ENCODE data around the gene MAEA. TPM values are rescaled to one million over a fixed set of nuclear protein-coding genes. Genes with fewer than 3 reads are reported as not detected.

Gene MAEA
- total and polyA plus RNA-seq, 2 experiments from 2014 or later = 66.6 to 73.2 TPM

DNA sequence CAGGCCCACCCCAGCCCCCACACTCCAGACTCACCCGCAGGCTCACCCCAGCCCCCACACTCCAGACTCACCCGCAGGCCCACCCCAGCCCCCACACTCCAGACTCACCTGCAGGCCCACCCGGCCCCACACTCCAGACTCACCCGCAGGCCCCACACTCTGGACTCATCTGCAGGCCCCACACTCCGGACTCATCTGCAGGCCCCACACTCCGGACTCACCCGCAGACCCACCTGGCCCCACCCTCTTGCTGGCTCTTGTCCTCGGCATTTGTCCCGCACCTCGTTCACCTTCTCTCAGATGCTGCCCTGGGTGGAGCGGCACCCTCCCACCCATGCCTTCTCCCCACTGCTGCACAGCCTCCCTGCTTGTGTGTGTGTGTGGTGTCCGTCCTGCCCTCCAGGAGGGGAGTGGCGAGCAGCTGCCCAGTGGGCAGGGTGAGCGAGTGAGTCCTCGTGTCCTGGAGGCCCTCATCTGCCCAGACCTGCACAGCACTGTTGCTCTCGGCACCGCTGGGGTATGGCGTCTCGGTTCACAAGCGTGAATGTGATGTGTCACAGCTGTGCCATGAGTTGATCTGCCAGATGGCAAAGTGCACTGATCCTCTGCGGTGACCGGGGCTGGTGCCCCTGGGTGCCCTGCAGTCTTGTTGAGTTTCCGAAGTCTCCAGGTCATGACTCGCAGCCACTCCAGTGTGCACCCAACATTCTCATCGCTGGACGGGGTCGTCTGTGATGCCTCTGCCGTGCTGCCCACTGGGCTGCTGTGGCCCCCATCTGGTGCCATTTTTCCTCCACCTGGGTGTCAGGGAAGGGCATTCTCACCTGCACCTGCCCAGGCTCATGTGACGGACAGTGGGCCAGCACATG, 27.7 kb downstream of the MAEA start:
- Histone ChIP-seq H3K9me3 (ENCODE audit: low read depth) (no peaks in the 10 kb centered on the region), H3K27me3 (no peaks in the 10 kb centered on the region), H3K36me3 (replicated peaks; ENCODE audit: insufficient read depth, low read depth) (no peaks in the 10 kb centered on the region), H3K4me1 (ENCODE audit: insufficient read depth) (no peaks in the 10 kb centered on the region), H4K20me1 (ENCODE audit: insufficient read depth, poor library complexity, severe bottlenecking) (peaks cover 4% of the 10 kb centered on the region), H3K79me2 (peaks cover 24% of the 10 kb centered on the region), H3K27ac (no peak overlapping the region), H3K4me3 (no peak overlapping the region), H3K9me2 (replicated peaks; ENCODE audit: insufficient read depth) (no peaks in the 10 kb centered on the region), H2AFZ (no peak overlapping the region), H3K4me2 (no peak overlapping the region)
- TF ChIP-seq CTCF (IDR thresholded peaks at IDR 0.05; ENCODE audit: poor library complexity) (no peak), EZH2 (IDR thresholded peaks at IDR 0.05; ENCODE audit: borderline replicate concordance) (no peak), EZH2phosphoT487 (IDR thresholded peaks at IDR 0.05; ENCODE audit: low read depth, severe bottlenecking, unreplicated experiment) (no peak)
- no peak for DNase-seq (ENCODE audit: low spot score)
- 97% methylated on average over 28 of the region's 29 CpGs for WGBS (ENCODE audit: low lambda C conversion rate, missing lambda C conversion rate)

DNA sequence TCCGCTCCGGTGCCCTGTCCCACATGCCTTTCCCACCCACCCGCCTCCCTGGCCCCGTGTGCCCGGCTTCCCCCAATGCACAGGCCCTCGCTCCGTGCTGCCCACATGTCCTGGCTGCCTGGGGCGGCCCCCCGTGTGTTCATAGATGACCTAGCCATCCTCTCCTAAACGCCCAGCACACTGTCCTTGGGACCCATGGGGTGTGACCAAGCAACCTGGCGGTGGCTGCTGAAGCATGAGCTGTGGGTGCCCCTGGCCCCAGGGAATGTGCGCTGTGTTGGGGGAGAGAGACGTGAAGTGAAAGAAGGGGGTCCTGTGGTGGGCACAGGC, 28.3 kb downstream of the MAEA start:
- Histone ChIP-seq H3K4me3 (no peak overlapping the region), H4K20me1 (ENCODE audit: insufficient read depth, poor library complexity, severe bottlenecking) (no peaks in the 10 kb centered on the region), H3K27ac (no peak overlapping the region), H3K79me2 (peaks cover 18% of the 10 kb centered on the region), H3K9me2 (replicated peaks; ENCODE audit: insufficient read depth) (no peaks in the 10 kb centered on the region), H3K4me1 (ENCODE audit: insufficient read depth) (no peaks in the 10 kb centered on the region), H3K27me3 (no peaks in the 10 kb centered on the region), H3K4me2 (no peak overlapping the region), H2AFZ (no peak overlapping the region), H3K36me3 (replicated peaks; ENCODE audit: insufficient read depth, low read depth) (no peaks in the 10 kb centered on the region), H3K9me3 (ENCODE audit: low read depth) (no peaks in the 10 kb centered on the region)
- 96% methylated on average over 13 of the region's 13 CpGs for WGBS (ENCODE audit: low lambda C conversion rate, missing lambda C conversion rate)
- no peak for DNase-seq (ENCODE audit: low spot score)
- TF ChIP-seq EZH2 (IDR thresholded peaks at IDR 0.05; ENCODE audit: borderline replicate concordance) (no peak), EZH2phosphoT487 (IDR thresholded peaks at IDR 0.05; ENCODE audit: low read depth, severe bottlenecking, unreplicated experiment) (no peak), CTCF (IDR thresholded peaks at IDR 0.05; ENCODE audit: poor library complexity) (no peak)

DNA sequence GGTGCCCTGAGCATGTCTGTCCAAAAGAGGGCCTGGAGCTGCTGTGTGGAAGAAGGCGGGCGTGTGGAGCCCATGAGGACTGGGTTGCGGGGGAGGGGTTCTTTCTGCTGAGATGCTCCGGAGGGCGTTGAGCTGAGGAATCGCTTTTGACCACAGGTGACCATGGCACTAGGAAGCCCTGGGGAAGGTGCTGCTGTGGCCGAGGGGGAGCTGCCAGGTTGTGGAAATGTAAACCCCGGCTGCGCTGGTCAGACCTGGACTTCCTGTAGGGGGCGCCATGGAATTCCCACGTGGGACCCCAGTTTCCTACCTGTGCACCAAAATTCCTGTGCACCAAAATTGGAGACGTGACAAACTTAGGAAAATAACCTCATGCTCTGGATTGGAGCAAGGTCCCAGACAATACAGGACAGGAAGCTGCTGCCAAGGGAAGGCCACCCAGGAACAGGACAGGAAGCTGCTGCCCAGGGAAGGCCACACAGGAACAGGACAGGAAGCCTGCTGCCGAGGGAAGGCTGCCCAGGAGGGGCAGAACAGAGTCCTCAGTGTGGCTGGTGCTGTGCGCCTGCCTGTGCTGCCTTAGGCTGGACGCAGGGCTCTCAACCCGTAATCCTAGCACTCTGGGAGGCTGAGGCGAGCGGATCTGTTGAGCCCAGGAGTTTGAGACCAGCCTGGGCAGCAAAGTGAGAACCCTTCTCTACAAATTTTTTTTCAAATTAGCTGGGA, 29.0 kb downstream of the MAEA start:
- H3K79me2 ChIP-seq = peaks cover 12% of the 10 kb centered on the region

More for the DNA sequence above, 29.0 kb downstream of the MAEA start:
- 95% methylated on average over 18 of the region's 18 CpGs for WGBS (ENCODE audit: low lambda C conversion rate, missing lambda C conversion rate)
- Histone ChIP-seq H3K27ac (no peak overlapping the region), H3K4me1 (ENCODE audit: insufficient read depth) (no peaks in the 10 kb centered on the region), H3K4me2 (no peak overlapping the region), H3K9me2 (replicated peaks; ENCODE audit: insufficient read depth) (no peaks in the 10 kb centered on the region), H3K27me3 (no peaks in the 10 kb centered on the region), H3K36me3 (replicated peaks; ENCODE audit: insufficient read depth, low read depth) (no peaks in the 10 kb centered on the region), H3K9me3 (ENCODE audit: low read depth) (no peaks in the 10 kb centered on the region), H2AFZ (no peak overlapping the region), H3K4me3 (no peak overlapping the region), H4K20me1 (ENCODE audit: insufficient read depth, poor library complexity, severe bottlenecking) (no peaks in the 10 kb centered on the region)
- DNase-seq (ENCODE audit: low spot score) = no peak
- TF ChIP-seq EZH2 (IDR thresholded peaks at IDR 0.05; ENCODE audit: borderline replicate concordance) = no peak
- TF ChIP-seq CTCF (IDR thresholded peaks at IDR 0.05; ENCODE audit: poor library complexity) = peak; percentile 9
